ENCODE measurements around the gene LCORL.

GRCh38 chr4:18007625-18008024 lies 13.9 kb downstream of the LCORL start:
- no peak for TF ChIP-seq CTCF (IDR thresholded peaks at IDR 0.05)
- TF ChIP-seq POLR2A (IDR thresholded peaks at IDR 0.05) = no peak
